Stimulated activated CD8-positive, alpha-beta memory T cell treated with anti-CD3 and anti-CD28 coated beads, Interleukin-2, amount 100 ng/mL, for 1 hour (primary cell): Measurements from ENCODE around the gene PAX7.

Experiments
- DNase-seq, 2 donors: peaks; one replicate each; pipeline ENCODE4 v3.0.0-alpha.2; 2020; ENCODE audit warnings: low read depth in 2 of 2

Gene PAX7

GRCh38 chr1:18795002-18795689 is 164.5 kb downstream of the PAX7 start:
- DNase-seq: no peak

DNA sequence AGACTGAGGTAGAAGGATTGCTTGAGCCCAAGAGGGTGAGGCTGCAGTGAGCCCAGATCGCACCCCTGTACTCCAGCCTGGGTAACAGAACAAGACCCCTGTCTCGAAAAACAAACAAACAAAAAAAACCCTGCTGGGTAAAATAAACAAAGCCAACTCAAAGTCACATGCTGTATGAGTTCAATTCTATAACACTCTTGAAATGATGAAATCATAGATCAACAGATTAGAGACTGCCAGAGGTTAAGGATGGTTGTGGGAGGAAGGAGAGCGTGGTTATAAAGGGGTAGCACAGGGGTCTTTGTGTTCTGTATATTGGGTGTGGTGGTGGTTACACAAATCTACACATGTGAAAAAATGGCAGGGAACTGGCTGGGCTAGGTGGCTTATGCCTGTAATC is 166.3 kb downstream of the PAX7 start:
- DNase-seq: no peak
